Fibroblast of mammary gland (primary cell): ENCODE results near the gene IFNAR2.

Experiments used
- DNase-seq: peaks from one replicate; pipeline ENCODE4 v3.0.0-alpha.2; 2010; ENCODE audit warnings: low read depth
- H3K4me3 ChIP-seq: 2 replicates; pipeline ENCODE4 v1.5.1; 2011; ENCODE audit warnings: low read depth, mild to moderate bottlenecking, low read length, moderate library complexity; ENCODE audit not compliant: control insufficient read depth
- TF ChIP-seq, protein P1 (sequence below): conservative IDR thresholded peaks from 2 replicates; pipeline ENCODE4 v1.5.1; 2011; ENCODE audit warnings: low read depth, low read length, inconsistent platforms; ENCODE audit not compliant: control insufficient read depth, insufficient read depth

Gene IFNAR2

GRCh38 chr21:33265664-33266049 lies 35.9 kb downstream of the IFNAR2 start:
- DNase-seq: peak; percentile 35
- TF ChIP-seq, protein P1, sequence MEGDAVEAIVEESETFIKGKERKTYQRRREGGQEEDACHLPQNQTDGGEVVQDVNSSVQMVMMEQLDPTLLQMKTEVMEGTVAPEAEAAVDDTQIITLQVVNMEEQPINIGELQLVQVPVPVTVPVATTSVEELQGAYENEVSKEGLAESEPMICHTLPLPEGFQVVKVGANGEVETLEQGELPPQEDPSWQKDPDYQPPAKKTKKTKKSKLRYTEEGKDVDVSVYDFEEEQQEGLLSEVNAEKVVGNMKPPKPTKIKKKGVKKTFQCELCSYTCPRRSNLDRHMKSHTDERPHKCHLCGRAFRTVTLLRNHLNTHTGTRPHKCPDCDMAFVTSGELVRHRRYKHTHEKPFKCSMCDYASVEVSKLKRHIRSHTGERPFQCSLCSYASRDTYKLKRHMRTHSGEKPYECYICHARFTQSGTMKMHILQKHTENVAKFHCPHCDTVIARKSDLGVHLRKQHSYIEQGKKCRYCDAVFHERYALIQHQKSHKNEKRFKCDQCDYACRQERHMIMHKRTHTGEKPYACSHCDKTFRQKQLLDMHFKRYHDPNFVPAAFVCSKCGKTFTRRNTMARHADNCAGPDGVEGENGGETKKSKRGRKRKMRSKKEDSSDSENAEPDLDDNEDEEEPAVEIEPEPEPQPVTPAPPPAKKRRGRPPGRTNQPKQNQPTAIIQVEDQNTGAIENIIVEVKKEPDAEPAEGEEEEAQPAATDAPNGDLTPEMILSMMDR: no peak
- H3K4me3 ChIP-seq: peak overlapping the region; percentile 81

- TF ChIP-seq, protein P1: no peak
- peak within 1 kb of the TSS; percentile 81 for H3K4me3 ChIP-seq
- DNase-seq: peak; percentile 28
Measured at GRCh38 chr21:33266050-33266788, 36.5 kb downstream of the IFNAR2 start, which contains the start of gene IL10RB. Gene IL10RB, plus strand, starts transcription at chr21:33266367. Its CDS starts 99 bp downstream, at chr21:33266466.

DNA sequence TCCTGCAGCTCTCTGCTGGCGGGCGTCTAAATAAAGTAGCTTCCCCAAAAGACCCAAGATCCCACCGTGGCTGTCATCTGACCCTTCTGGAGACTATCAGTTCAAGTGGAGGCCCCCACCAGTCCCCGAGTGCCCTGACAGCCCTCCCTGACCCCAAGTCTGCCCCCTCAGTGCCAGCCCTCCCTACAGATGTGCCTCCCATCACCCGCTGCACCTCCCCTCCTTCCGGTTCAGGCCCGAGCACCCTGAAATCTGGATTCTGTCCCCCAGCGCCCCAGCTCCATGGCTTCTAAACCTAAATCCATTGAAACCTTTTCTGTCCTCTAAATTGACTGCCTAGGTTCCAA lies 37.0 kb downstream of the IFNAR2 start:
- DNase-seq: no peak
- TF ChIP-seq, protein P1: no peak
- H3K4me3 ChIP-seq: peak overlapping the region; percentile 81

- H3K4me3 ChIP-seq: peak overlapping the region; percentile 81
- no peak for DNase-seq
- TF ChIP-seq, protein P1: no peak
Measured at GRCh38 chr21:33267250-33267649, 37.5 kb downstream of the IFNAR2 start.

- no peak for DNase-seq
- H3K4me3 ChIP-seq: no peak overlapping the region
Measured at GRCh38 chr21:33268393-33268736, 38.6 kb downstream of the IFNAR2 start.

DNA sequence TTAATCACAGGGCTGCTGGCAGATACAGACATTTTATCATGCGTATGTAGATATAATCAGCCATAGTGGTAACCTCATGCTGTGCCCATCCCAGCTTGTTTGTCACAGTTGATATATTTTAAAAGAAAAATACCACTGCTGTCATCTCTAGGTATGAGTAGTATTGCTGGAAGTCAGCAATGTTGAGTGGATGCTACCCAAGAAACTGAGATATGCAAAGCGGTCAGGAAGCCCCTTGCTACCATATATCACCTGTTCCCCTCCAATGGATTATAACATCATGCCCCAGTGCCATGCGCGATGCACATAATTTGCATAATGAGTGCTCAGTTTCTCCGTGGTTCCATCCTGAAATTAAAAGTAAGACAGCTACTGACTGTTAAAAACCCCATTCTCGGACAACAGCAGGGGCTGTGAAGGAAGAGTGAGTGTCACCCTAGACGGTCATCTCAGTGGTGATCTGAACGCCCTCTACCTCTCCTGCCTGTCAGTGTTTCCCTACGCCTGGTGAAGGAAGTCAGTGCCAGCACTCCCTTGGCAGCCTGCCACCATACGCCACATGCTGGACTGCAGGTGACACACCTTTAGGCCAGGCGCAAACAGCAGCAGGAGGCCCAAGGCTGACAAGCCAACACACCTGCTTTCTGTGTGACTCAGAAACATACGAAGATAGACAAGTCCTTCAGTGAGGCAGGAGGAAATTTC lies 39.2 kb downstream of the IFNAR2 start:
- TF ChIP-seq, protein P1: no peak
- no peak overlapping the region for H3K4me3 ChIP-seq
- DNase-seq: no peak

More at GRCh38 chr21:33268393-33268736, 38.6 kb downstream of the IFNAR2 start:
- TF ChIP-seq, protein P1: no peak
